HG03520 (cell line): ENCODE data around the gene SIM2.

Source experiments
- ATAC-seq: cut with Tn5 transposase; IDR thresholded peaks from one replicate; pipeline ENCODE4 v1.9.1; 2021; ENCODE audit warnings: mild to moderate bottlenecking, moderate library complexity; ENCODE audit not compliant: unreplicated experiment

Gene SIM2

GRCh38 chr21:36791695-36792470 is 93.0 kb downstream of the SIM2 start:
- no peak for ATAC-seq

- ATAC-seq = no peak
Measured at GRCh38 chr21:36792505-36792967, 93.6 kb downstream of the SIM2 start.

- ATAC-seq = no peak
Measured at GRCh38 chr21:36796070-36796469, 97.2 kb downstream of the SIM2 start.

DNA sequence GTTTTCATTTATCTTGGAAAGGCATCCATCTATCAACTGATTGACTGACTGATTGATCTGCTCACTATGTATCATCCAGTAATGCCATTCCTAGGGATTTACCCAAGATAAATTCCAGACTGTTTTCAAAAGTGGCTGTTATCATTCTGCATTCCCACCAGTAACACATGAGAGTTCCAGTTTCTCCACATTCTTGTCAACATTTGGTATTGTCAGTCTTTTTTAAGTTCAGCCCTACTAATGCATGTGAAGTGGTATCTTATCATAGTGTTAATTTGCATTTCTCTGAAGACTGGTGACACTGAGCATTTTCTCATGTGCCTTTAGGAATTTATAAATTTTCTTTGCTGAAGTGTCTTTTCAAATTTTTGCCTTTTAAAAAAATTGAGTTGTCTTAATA is 99.6 kb downstream of the SIM2 start:
- no peak for ATAC-seq
